NCI-H446 (cell line): Measurements from ENCODE around the gene CCDC177.

Experiments
- DNase-seq, 2 experiments: peaks; one replicate each; lab custom pipeline; 2025; lab: John Stamatoyannopoulos, UW

CCDC177 gene

GRCh38 chr14:69528930-69529329 is 45.7 kb downstream of the CCDC177 start:
- DNase-seq, result no peak

GRCh38 chr14:69528143-69528542 is 46.5 kb downstream of the CCDC177 start:
- no peak for DNase-seq

GRCh38 chr14:69527635-69528034 is 47.0 kb downstream of the CCDC177 start:
- no peak for DNase-seq

- DNase-seq, result no peak
These were observed 48.8 kb downstream of the CCDC177 start for GRCh38 chr14:69525896-69526295.

- DNase-seq, result no peak
These were observed 52.6 kb downstream of the CCDC177 start for GRCh38 chr14:69522026-69522425.
